Panc1 (cell line): ENCODE data around the gene UBE2J2. TPM values are rescaled to one million over a fixed set of nuclear protein-coding genes. Genes with fewer than 3 reads are reported as not detected.

Source experiments
- ATAC-seq: fragments of 200-7000 bp; cut with Tn5 transposase; 2 replicates; pipeline ENCODE4 v1.9.1; 2020; ENCODE audit warnings: mild to moderate bottlenecking, moderate library complexity
- BruUV-seq: library from RNA; stranded (reverse); fragments of 400-500 nt; replicated peaks from 2 replicates; lab custom pipeline; 2021; lab: Mats Ljungman, UMichigan
- CTCF ChIA-PET: fragments of 300-600 bp; sonication (Branson Sonifier 250); formaldehyde crosslinking; loops from one replicate; lab custom pipeline; 2022; ENCODE audit warnings: antibody characterized with exemption; lab: Charles Lee
- POLR2A ChIA-PET: fragments of 300-600 bp; sonication (Branson Sonifier 250); formaldehyde crosslinking; loops from one replicate; lab custom pipeline; 2022; ENCODE audit warnings: antibody characterized with exemption; lab: Charles Lee
- DNase-seq: peaks from one replicate; pipeline ENCODE4 v3.0.0-alpha.2; 2010; ENCODE audit warnings: low read depth, low spot score
- H3K27ac ChIP-seq: 2 replicates; pipeline ENCODE4 v1.5.1; 2011; ENCODE audit warnings: mild to moderate bottlenecking, low read length, inconsistent platforms
- H3K27me3 ChIP-seq: fragments of 200-500 bp; sonication (Bioruptor generic); 2 replicates; pipeline ENCODE4 v1.6.0; 2014; ENCODE audit warnings: low read length, inconsistent platforms; ENCODE audit not compliant: control insufficient read depth, insufficient read depth
- H3K36me3 ChIP-seq: fragments of 200-500 bp; sonication (Bioruptor generic); 2 replicates; pipeline ENCODE4 v1.5.1; 2014; ENCODE audit warnings: inconsistent platforms, mild to moderate bottlenecking, low read length, moderate library complexity; ENCODE audit not compliant: control insufficient read depth, insufficient read depth
- H3K4me1 ChIP-seq: 2 replicates; pipeline ENCODE4 v1.5.1; 2011; ENCODE audit warnings: inconsistent platforms, mild to moderate bottlenecking, low read length, moderate library complexity; ENCODE audit not compliant: control insufficient read depth, insufficient read depth
- H3K4me3 ChIP-seq, 2 experiments: 2 replicates each; pipeline ENCODE4 v1.5.1; 2011 to 2012; ENCODE audit warnings: low read depth in 2 of 2, low read length in 2 of 2, mild to moderate bottlenecking in 2 of 2, inconsistent platforms in 1 of 2, moderate library complexity in 1 of 2
- H3K9me3 ChIP-seq: fragments of 200-500 bp; sonication (Bioruptor generic); 2 replicates; pipeline ENCODE4 v1.5.1; 2014; ENCODE audit warnings: low read depth, mild to moderate bottlenecking, inconsistent platforms, low read length, moderate library complexity; ENCODE audit not compliant: control insufficient read depth, insufficient read depth
- CTCF ChIP-seq: fragments of 450-650 bp; IDR thresholded peaks from 2 replicates; pipeline ENCODE4 v1.5.1; 2017; ENCODE audit warnings: mild to moderate bottlenecking
- POLR2AphosphoS5 ChIP-seq: IDR thresholded peaks from 2 replicates; pipeline ENCODE4 v1.6.1; 2012; ENCODE audit warnings: mild to moderate bottlenecking, low read depth, low read length, moderate library complexity
- REST ChIP-seq, 2 experiments: IDR thresholded peaks; 2 replicates each; pipeline ENCODE4 v1.6.1; 2011 to 2012; ENCODE audit warnings: low read depth in 2 of 2, control low read depth in 1 of 2, low read length in 1 of 2, mild to moderate bottlenecking in 1 of 2, moderate library complexity in 1 of 2; ENCODE audit not compliant: insufficient read depth in 1 of 2
- SIN3A ChIP-seq: IDR thresholded peaks from 2 replicates; pipeline ENCODE4 v1.6.1; 2012; ENCODE audit warnings: low read depth, mild to moderate bottlenecking, low read length, moderate library complexity, borderline replicate concordance; ENCODE audit not compliant: insufficient read depth
- TCF7L2 ChIP-seq: IDR thresholded peaks from 2 replicates; pipeline ENCODE4 v1.6.1; 2011; ENCODE audit warnings: mild to moderate bottlenecking, low read depth, low read length, inconsistent platforms
- in situ Hi-C: cut with HindIII; loops from 2 replicates; pipeline ENCODE4 v1.10.0; 2016; ENCODE audit warnings: low sequenced_read_pairs, low pct_unique_long_range_greater_than_20kb
- intact Hi-C: fragments of 100-400 bp; cut with micrococcal nuclease; formaldehyde crosslinking; loops from one replicate; pipeline ENCODE4 v1.10.0; 2022; ENCODE audit not compliant: unreplicated experiment
- total RNA-seq: library from RNA; stranded (reverse); gene quantifications from one replicate; pipeline ENCODE4 v1.2.1, GENCODE V29; 2021; ENCODE audit not compliant: unreplicated experiment

UBE2J2 gene
- total RNA-seq, 1 experiment from 2014 or later, result 101 TPM

- TF ChIP-seq CTCF (no peak), REST (IDR thresholded peaks at IDR 0.05; ENCODE audit: insufficient read depth in 1 of 2, low read depth in 2 of 2, low read length in 1 of 2) (no peak), TCF7L2 (no peak), POLR2AphosphoS5 (no peak), SIN3A (no peak)
- ATAC-seq, result no peak
- H3K36me3 ChIP-seq, result peaks cover 2% of the 10 kb centered on the region; the same call in 1 of the 2 replicates
- no peak overlapping the region for H3K27ac ChIP-seq
- H3K4me1 ChIP-seq, result no peaks in the 10 kb centered on the region
- DNase-seq, result no peak
- H3K9me3 ChIP-seq, result no peaks in the 10 kb centered on the region
- BruUV-seq, result no TSS peak
- in situ Hi-C loops, result no loop called here
- ChIA-PET POLR2A (no interaction called here), CTCF (no interaction called here)
- intact Hi-C loops, result no loop called here
- H3K4me3 ChIP-seq, result no peak overlapping the region
- H3K27me3 ChIP-seq, result no peaks in the 10 kb centered on the region
Measured at GRCh38 chr1:1219341-1219740, 54.3 kb downstream of the UBE2J2 start.

- H3K9me3 ChIP-seq, result no peaks in the 10 kb centered on the region
- ATAC-seq (no peak), DNase-seq (no peak)
- BruUV-seq, result no TSS peak
- intact Hi-C loops, result no loop called here
- no peaks in the 10 kb centered on the region for H3K27me3 ChIP-seq
- in situ Hi-C loops, result no loop called here
- peaks cover 2% of the 10 kb centered on the region; the same call in 1 of the 2 replicates for H3K36me3 ChIP-seq
- ChIA-PET POLR2A (no interaction called here), CTCF (no interaction called here)
- no peak for TF ChIP-seq TCF7L2
- no peak for TF ChIP-seq CTCF
- no peak for TF ChIP-seq SIN3A
- TF ChIP-seq REST (IDR thresholded peaks at IDR 0.05; ENCODE audit: insufficient read depth in 1 of 2, low read depth in 2 of 2, low read length in 1 of 2), result no peak
- no peak for TF ChIP-seq POLR2AphosphoS5
- H3K4me3 ChIP-seq, result no peak overlapping the region
- H3K27ac ChIP-seq, result no peak overlapping the region
- H3K4me1 ChIP-seq, result no peaks in the 10 kb centered on the region
Measured at GRCh38 chr1:1218524-1219200, 55.0 kb downstream of the UBE2J2 start.
